RKO (cell line): ENCODE data around the gene FHIT.
A peak's percentile ranks its signal among the peaks of the same experiment; 100 is the strongest.
"Not testable (repeated sequence)": the region's sequence is repeated elsewhere in the genome, so short reads cannot be mapped to it uniquely, and the experiment has no call there.

ENCODE experiments used
- DNase-seq: peaks from one replicate; pipeline ENCODE4 v3.0.0-alpha.2; 2016; ENCODE audit warnings: low spot score

FHIT gene

DNA sequence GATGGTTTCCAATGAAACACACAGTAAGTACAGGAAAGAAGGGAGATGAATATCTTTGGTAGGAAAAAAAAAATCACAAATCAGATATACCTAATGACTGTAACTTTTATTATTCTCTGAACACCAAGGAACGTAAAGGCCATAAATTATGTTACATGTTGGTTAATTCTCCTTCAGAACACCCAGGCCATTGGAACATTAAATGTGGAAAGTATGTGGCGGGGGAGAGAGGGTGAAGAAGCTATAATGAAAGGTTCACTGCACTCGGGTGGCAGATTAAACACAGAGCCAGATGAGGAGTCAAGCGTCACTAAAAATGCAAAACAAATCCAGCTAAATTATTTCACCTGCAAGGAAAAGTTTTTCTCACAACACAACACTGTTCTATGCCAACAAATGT, 193.8 kb downstream of the FHIT start:
- no peak for DNase-seq

DNA sequence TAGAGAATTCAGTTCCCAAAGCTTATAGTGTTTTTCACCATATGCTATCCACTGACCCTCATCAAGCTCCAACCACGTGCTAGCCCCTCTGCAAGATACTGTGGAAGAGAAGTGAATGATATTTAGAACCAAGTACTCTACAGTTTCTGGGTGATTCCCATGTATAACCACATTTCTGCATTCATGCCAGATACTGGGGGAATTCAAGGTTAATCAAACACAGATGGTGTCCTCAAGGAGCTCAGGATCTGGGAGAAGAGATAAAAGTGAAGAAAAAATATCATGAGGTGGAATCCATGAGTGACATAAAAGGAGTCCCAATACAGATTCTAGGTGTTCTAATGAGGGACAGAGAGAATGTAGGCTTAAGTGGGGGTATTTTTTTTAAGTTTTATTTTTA, 195.8 kb downstream of the FHIT start:
- no peak for DNase-seq

DNA sequence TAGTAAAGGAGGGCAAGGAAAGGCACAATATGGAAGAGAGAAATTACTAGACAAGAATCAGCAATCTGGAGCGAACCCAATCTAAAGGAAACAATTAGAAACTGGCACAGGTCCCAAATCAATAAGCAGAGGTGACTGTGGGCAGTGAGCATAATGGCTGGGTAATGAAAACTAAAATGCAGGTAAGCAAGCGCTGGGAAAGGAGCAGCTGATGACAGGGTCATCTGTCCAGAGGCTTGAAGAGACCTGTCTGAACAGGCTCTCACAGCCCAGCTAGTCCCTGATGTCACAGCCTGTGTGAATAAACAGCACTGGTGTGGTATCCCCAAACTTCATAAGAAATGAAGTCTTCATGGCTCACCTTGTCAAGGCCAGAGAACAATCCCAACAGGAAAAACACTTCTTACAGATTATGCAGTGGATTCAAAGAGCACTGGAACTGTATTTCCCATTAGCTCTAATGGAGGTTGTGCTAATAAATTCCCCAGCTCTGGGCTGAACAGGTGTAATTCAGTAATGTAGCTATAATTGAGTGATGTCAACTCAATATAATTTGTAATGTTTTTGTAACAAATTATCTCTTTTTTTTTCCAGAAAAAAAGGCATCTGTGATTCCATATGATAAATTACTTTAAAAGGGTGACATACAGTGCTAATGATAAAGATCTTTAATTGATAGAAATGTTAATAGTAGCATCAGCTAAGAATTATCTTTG, 197.3 kb downstream of the FHIT start:
- no peak for DNase-seq

DNA sequence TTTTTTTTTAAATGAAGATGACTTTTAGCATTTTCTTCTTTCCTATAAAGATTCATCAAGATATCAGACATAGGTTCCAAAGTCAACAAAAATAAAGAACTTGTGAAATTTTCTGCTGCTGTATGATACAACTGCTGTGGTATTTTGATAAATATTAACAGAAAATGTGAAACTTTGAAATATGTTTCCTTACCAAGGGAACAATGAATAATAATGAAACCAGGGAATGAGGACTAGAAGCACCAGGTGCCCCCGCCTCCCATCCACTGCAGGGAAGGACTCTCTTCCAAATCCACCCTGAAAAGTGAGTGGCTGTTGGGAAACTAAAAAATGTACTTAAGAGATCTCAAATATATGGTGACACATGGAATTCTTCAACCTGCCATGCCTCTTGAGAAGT, 198.4 kb downstream of the FHIT start:
- no peak for DNase-seq

DNA sequence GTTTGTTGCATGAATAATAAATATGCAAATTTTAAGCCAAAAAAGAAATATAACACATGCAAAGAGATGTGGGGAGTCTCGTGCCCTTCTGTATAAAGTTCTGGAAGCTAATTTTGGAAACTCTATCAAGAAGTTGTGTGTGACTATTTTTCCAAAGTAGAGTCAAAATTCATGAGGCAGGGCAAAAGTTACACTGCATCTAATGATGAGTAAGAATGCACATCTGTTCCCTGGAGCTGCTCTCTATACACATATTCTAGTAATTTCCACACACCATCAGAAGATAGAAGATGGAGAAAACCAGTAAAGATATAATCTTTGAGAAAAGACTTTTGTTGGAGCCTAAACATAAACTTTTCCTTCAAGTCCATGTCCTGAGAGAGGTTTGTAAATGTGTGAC, 199.6 kb downstream of the FHIT start:
- DNase-seq = no peak

DNA sequence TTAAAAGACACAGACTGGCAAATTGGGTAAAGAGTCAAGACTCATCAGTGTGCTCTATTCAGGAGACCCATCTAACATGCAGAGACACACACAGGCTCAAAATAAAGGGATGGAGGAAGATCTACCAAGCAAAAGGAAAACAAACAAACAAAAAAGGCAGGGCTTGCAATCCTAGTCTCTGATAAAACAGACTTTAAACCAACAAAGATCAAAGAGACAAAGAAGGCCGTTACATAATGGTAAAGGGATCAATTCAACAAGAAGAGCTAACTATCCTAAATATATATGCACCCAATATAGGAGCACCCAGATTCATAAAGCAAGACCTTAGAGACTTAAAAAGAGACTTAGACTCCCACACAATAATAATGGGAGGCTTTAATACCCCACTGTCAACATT, 206.1 kb downstream of the FHIT start:
- DNase-seq = not testable (repeated sequence)

DNA sequence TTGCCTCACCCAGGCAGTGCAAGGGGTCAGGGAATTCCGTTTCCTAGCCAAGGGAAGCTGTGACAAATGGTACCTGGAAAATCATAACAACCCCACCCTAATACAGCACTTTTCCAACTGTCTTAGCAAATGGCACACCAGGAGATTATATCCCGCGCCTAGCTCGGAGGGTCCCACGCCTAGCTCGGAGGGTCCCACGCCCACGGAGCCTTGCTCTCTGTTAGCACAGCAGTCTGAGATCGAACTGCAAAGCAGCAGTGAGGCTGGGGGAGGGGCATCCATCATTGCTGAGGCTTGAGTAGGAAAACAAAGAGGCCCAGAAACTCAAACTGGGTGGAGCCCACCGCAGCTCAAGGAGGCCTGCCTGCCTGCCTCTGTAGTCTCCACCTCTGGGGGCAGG, 208.1 kb downstream of the FHIT start:
- DNase-seq = no peak

DNA sequence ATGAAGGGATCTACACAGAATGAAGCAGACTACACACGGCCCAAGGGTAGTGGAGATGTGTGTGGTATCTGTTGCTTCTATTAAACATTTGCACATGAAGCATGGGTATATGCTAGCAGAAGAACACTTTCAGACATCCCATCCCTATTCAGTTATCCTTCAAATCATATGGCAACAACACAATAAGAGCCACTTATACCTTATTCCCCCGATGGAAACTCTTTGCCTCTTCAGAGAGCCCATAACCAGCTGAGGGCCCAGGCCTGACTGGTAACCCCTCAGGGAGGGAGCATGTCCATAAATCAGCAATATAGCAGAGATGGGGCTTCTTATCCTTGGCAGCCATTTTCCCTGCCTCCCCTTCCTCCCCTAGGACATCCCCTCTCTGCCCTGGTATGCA, 210.6 kb downstream of the FHIT start:
- DNase-seq = no peak

DNA sequence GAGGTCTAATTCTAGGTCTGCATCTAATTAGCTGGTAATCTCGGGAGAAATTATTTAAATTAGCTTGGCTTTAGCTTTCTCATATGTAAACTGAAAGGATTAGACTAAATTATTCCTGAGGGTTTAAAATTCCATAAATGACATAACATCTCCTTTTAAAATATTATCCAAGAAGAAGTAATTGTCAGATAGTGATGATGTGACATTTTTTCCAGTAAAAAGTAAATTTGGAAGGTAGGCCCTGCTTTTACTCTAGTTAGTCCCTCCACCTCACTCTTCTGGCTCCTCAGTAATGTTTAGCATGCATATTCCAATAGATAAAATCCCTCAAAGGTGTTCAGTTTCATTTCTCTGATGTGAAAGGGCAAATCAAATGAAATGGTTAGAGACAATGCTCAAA, 215.7 kb downstream of the FHIT start:
- DNase-seq = no peak

DNA sequence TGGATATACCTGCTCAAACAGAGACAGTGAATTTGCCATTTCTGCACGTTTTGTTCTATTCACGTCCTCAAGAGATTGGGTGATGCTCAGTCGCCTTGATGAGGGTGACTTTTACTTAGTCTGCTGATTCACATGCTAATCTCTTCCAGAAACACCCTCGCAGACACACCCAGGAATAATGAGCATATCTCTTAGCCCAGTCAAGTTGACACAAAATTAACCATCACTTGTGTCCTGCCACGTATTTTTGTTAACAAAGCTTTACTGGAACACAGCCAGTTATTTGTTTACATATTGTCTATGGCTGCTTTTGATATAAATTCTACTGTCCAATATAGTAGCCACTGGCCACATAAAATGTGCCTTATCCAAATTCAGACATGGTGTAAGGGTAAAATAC, 218.3 kb downstream of the FHIT start:
- DNase-seq = no peak

DNA sequence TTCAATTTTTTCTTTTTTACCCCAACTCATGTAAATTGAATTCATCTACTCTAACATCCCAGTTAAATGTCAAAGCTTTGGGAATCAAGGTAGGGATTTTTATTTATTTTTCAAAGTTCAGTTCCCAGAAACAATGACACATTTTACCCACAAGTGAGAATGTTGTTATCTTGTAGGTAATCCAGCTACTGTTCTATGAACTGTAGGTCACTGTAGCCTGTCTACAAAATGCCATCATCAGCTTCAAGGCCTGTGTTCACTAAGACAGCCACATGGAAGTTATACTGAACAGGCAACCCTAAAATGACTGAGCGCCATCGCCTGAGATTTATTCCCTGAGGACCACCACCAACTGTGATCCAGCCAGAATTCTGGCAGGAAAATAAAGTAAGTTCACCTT, 219.7 kb downstream of the FHIT start:
- no peak for DNase-seq

DNA sequence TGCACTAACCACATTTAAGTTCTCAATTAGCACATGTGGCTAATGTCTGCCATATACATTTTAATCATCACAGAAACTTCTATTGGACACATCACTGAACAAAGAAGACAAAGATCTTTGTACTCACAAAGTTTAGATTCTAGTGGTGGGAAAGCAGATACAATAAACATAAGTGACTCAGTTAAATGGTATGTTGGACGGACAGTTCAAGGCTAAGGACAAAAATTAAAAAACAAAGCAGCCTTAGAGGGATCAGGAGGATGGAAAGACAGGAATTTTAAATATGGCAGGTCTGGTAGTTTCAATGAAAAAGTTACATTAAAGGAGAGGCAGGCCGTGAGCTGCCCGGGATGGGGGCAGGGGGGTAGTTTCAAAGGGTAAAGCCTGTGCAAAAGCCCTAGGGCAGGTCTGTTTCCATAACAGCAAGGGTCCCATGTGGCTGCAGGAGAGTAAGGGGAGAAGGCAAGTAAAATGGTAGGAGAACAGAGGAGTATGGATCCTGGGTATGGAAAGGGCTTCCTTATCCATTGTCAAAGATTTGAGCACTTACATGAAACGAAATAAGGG, 220.7 kb downstream of the FHIT start:
- peak; percentile 4 for DNase-seq

DNA sequence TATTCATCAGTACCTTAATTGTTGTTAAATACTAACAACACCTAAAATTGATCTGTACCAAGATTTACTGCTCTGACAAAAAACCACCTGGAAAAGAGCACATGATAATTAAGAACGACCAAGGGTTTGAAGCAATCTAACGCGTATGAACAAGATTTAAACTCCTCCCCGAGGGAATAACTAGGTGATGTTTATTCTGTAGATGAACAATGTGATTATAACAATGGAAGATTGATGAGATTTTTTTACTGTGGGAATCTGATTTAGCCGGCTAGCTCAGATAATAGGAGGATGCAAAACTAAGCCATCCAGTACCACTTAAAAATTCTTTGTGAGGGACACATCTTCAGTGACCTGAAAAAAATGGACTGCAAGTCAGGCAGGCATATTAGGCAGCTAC, 222.1 kb downstream of the FHIT start:
- DNase-seq = no peak

DNA sequence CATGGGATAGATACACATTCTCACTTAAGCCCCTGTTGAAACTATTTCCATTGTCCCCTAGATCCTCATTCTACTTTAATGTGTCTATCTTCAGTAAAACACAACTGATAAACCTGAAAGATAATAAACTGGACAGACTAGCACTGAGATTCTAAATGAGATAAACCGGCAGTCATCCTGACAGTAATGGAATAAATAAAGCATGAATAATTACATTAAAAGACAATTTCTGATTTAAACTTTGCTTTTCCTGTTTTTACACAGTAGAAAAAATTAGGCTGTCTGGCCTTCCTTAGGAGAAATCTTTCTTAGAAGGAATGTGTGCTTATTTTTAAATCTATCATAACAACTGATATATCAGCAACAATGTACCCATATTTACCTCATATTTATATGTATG, 232.4 kb downstream of the FHIT start:
- DNase-seq = no peak

DNA sequence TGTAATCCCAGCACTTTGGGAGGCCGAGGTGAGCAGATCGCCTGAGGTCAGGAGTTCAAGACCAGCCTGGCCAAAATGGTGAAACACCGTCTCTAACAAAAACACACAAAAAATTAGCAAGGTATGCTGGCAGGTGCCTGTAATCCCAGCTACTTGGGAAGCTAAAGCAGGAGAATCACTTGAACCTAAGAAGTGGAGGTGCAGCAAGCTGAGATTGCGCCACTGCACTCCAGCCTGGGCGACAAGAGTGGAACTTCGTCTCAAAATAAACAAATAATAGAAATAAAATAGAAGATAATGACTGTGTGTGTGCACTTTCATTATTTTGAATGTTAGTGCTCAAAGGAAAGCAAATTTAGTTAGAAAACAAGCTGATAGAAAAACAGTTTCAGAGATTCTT, 234.2 kb downstream of the FHIT start:
- not testable (repeated sequence) for DNase-seq

DNA sequence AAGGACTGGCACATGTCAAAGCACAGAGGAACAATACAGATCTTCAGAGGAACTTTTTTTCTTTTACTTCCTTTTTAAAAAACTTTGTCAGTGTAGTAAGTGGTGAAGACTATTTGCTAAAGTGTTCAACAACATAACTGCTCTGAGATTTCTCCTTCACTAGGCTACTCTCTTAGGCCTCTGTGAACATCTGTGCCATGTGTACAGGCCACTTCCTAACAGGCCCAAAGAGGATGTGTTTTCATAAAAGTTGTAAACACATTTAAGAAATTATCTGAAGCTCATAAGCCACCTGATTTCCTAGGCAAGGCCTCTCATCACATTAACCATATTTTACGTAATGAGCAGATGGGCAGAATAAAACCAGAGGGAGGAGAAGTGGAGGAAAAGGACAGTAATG, 235.4 kb downstream of the FHIT start:
- no peak for DNase-seq

DNA sequence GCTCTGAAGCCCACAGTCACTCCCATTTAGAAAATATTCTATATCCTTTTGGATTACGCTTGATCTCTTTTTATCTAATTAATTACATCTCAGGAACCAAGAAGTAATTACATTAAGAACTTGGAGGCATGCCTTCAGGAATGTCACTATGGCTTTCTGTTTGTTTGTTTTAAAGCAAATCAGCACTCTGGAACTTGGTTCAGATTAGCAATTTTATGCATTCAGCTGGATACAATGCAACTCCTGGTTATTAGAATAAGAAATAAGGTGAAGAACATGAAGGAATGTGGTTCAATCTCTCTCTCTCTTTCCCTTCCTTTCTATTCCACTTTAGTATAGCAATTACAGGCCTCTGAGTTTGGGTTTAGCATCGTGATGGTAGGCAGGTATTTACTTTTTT, 235.8 kb downstream of the FHIT start:
- DNase-seq = no peak

DNA sequence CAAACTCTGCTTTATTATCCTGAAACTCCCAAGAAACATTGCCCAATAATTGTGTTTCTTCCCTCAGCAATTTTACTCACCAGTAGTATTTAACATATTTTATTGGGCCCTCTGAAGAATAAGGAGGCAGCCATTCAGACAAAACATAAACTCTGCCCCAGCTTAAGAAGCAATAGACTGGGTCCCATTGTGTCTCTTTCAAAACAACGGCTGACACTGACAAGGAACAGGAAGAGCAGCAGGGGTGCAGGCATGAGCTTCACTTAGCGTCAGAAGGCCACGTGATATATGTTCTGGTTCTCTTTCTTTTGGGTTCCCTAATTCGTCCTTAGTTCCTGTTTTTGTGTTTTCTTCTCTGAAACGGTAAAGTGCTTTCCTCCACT, 242.3 kb downstream of the FHIT start:
- no peak for DNase-seq

DNA sequence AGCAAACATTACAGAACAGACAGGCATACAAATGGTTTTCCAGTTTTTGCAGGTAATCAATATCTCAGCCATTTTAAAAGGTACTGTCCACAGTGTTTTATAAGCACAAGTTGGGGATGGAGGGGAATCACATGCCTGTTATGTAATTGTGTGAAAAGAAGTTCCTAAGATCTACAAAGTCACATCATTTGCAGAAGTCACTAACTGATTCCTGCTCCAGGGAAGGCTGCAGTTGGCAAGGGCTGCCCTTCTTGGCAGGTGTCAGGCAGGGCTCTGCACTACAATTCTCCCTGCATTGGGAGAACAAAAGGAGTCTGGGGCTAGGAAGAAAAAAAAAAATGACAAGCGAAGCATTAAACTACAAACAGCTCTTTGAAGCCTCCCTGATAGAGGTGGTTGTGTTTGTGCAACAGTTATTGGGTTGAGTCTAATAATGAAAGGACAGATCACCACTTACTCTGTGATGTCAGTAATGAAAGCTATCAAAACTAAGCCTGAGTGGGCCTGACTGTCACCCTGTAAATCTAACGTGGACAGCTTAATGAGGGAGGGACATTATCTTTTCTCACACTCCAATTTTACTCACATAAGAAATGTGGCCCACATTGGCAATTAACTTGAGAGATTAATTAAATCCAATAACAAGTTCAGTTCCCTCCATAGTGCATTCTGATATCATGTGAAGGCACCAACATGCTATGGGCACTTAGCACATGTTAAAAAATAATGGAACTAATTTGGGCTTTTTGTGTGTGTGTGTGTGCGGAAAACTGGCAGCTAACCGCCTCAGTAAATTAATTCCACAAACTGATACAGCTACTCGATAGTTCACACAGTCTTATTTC, 242.9 kb downstream of the FHIT start:
- no peak for DNase-seq

DNA sequence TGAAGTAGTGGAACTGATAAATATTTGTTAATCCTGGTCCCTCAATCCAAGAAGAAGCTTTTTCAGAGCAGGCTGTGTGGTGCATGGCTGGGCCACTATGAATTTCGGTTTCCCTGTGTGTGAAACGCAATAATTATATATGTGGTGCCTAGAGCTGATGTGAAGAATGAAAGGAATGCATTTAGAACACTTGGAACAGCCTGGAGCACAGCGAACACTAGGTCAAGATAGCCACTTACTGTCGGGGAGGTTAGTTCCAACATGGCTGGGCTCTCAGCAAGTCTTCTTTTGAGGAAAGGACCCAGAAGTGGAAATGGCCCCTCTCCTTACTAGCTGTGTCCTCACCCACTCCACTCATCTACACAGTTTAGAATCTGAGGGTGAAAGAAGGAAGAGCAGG, 245.7 kb downstream of the FHIT start:
- DNase-seq = no peak

DNA sequence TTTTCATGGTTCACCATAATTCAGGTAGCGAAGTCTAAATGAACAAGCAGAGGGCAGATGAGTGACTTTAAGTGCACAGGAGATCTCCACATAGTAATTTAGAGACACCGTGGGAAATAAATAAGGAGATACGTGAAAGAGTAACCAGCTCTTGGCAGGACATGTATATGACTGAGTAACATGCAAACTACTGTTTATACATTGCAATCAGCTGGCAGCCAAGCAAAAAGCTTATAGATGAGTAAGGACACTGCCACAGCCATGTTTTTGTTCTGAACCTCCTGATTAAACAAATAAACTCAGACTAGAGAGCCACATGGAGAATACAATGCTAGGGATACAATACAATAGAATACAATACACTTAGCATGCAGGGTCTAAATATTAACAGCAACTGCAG, 252.4 kb downstream of the FHIT start:
- no peak for DNase-seq

DNA sequence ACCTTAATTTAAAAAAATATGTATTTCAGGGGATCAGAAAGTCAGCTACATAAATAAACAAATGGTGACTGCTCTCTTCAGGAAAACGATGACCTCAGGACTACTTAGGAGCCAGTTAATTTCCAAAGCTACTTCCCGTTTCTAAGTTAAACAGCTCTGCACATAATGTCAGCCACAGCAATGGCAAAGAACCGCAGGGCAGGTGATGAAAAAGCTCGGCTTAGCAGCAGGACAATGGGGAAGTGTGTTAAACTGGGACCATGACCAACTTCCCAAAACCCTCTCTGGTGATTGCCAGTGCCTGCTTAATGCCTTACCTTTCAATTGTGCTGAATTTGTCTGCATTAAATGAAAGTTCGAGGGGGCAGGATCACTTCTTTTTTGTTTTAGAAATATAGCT, 258.9 kb downstream of the FHIT start:
- DNase-seq = no peak

DNA sequence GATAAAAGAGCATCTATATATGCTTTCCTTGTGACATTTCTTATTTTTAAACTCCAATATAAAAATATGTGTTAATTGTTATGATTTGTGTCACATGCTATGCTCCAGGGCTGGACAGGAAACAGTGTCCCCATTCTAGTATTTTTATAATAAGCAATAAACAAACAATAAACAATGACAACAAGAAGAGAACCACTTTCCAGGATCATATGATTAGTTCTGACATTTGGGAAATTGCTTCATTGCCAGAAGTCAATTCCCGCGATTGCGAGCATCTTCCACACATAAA, 260.9 kb downstream of the FHIT start:
- DNase-seq = no peak
